SKM-1 treated with dmso at 0.1 percent for 144 hours (cell line): ENCODE results near the gene LDLR.
"Not testable (repeated sequence)": the region's sequence is repeated elsewhere in the genome, so short reads cannot be mapped to it uniquely, and the experiment has no call there.

Experiments used
- DNase-seq: peaks from one replicate; lab custom pipeline; 2025; ENCODE audit not compliant: unreplicated experiment; lab: John Stamatoyannopoulos, UW

Gene LDLR

DNA sequence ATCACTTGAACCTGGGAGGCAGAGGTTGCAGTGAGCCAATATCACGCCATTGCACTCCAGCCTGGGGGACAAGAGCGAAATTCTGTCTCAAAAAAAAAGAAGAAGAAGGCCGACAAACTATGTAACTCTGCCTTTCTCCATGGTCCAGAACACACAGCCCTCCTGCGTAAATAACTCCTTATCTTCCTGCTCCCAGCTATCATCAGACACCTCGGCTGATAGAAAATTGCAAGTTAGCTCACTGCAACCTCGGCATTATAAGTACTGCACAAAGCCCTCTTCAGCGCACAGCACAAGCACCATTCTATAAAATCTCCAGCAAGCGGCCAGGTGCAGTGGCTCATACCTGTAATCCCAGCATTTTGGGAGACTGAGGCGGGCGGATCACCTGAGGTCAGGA, 14.4 kb downstream of the LDLR start:
- DNase-seq, result not testable (repeated sequence)

DNA sequence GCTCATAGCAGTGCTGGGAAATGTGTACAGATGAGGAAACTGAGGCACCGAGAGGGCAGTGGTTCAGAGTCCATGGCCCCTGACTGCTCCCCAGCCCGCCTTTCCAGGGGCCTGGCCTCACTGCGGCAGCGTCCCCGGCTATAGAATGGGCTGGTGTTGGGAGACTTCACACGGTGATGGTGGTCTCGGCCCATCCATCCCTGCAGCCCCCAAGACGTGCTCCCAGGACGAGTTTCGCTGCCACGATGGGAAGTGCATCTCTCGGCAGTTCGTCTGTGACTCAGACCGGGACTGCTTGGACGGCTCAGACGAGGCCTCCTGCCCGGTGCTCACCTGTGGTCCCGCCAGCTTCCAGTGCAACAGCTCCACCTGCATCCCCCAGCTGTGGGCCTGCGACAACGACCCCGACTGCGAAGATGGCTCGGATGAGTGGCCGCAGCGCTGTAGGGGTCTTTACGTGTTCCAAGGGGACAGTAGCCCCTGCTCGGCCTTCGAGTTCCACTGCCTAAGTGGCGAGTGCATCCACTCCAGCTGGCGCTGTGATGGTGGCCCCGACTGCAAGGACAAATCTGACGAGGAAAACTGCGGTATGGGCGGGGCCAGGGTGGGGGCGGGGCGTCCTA, 15.9 kb downstream of the LDLR start:
- no peak for DNase-seq

DNA sequence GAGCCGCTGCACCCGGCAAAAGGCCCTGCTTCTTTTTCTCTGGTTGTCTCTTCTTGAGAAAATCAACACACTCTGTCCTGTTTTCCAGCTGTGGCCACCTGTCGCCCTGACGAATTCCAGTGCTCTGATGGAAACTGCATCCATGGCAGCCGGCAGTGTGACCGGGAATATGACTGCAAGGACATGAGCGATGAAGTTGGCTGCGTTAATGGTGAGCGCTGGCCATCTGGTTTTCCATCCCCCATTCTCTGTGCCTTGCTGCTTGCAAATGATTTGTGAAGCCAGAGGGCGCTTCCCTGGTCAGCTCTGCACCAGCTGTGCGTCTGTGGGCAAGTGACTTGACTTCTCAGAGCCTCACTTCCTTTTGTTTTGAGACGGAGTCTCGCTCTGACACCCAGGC, 17.2 kb downstream of the LDLR start:
- DNase-seq, result no peak

DNA sequence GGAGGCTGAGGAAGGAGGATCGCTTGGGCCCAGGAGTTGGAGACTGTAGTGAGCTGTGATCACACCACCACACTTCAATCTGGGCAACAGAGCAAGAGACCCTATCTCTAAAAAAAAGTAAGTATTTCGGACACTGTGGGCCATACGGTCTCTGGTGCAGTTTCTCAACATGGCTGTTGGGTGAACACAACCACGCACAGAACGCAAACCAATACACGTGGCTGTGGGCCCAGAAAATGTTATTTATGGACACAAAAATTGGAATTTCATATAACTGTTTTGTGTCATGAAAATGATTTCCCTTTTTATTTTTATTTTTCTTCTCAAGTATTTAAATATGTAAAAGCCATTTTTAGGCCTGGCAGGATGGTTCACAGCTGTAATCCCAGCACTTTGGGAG, 19.5 kb downstream of the LDLR start:
- no peak for DNase-seq

DNA sequence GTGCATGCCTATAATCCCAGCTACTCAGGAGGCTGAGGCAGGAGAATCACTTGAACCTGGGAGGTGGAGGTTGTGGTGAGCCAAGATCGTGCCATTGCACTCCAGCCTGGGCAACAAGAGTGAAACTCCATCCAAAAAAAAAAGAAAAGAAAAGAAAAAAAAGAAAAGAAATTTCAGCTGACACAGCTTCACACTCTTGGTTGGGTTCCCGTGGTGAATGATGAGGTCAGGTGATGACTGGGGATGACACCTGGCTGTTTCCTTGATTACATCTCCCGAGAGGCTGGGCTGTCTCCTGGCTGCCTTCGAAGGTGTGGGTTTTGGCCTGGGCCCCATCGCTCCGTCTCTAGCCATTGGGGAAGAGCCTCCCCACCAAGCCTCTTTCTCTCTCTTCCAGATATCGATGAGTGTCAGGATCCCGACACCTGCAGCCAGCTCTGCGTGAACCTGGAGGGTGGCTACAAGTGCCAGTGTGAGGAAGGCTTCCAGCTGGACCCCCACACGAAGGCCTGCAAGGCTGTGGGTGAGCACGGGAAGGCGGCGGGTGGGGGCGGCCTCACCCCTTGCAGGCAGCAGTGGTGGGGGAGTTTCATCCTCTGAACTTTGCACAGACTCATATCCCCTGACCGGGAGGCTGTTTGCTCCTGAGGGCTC, 22.0 kb downstream of the LDLR start:
- no peak for DNase-seq

DNA sequence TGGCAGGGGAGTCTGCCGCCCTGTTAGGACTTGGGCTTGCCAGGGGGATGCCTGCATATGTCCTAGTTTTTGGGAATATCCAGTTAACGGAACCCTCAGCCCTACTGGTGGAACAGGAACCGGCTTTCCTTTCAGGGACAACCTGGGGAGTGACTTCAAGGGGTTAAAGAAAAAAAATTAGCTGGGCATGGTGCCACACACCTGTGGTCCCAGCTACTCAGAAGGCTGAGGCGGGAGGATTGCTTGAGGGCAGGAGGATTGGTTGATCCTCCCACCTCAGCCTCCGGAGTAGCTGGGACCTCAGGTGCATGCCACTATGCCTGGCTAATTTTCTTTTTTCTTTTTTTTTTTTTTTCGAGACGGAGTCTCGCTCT, 22.5 kb downstream of the LDLR start:
- no peak for DNase-seq

DNA sequence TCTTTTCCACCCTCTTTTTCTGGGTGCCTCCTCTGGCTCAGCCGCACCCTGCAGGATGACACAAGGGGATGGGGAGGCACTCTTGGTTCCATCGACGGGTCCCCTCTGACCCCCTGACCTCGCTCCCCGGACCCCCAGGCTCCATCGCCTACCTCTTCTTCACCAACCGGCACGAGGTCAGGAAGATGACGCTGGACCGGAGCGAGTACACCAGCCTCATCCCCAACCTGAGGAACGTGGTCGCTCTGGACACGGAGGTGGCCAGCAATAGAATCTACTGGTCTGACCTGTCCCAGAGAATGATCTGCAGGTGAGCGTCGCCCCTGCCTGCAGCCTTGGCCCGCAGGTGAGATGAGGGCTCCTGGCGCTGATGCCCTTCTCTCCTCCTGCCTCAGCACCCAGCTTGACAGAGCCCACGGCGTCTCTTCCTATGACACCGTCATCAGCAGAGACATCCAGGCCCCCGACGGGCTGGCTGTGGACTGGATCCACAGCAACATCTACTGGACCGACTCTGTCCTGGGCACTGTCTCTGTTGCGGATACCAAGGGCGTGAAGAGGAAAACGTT, 24.0 kb downstream of the LDLR start:
- DNase-seq, result no peak

DNA sequence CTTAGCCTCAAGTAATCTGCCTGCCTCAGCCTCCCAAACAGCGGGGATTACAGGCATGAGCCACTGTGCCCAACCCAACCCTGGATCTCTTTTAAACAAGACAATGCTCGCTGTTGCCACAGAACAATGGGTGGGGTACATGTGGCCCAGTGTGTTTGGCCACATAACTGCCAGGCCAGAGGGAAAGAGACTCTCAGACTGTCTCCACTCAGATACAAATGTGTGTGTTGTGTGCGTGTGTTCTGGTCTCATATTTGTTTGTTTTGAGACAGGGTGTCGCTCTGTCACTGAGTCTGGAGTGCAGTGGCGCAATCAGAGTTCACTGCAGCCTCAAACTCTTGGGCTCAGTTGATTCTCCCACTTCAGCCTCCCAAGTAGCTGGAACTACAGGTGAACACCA, 25.8 kb downstream of the LDLR start:
- DNase-seq, result no peak

DNA sequence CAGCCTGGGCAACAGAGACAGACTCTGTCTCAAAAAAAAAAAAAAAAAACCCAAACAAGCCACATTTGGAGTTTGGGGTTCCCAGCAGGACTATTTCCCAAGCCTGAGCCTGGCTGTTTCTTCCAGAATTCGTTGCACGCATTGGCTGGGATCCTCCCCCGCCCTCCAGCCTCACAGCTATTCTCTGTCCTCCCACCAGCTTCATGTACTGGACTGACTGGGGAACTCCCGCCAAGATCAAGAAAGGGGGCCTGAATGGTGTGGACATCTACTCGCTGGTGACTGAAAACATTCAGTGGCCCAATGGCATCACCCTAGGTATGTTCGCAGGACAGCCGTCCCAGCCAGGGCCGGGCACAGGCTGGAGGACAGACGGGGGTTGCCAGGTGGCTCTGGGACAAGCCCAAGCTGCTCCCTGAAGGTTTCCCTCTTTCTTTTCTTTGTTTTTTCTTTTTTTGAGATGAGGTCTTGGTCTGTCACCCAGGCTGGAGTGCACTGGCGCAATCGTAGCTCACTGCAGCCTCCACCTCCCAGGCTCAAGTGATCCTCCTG, 26.7 kb downstream of the LDLR start:
- no peak for DNase-seq

DNA sequence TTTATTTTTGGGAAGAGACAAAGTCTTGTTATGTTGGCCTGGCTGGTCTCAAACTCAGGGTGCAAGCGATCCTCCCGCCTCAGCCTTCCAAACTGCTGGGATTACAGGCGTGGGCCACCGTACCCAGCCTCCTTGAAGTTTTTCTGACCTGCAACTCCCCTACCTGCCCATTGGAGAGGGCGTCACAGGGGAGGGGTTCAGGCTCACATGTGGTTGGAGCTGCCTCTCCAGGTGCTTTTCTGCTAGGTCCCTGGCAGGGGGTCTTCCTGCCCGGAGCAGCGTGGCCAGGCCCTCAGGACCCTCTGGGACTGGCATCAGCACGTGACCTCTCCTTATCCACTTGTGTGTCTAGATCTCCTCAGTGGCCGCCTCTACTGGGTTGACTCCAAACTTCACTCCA, 27.2 kb downstream of the LDLR start:
- DNase-seq, result no peak

DNA sequence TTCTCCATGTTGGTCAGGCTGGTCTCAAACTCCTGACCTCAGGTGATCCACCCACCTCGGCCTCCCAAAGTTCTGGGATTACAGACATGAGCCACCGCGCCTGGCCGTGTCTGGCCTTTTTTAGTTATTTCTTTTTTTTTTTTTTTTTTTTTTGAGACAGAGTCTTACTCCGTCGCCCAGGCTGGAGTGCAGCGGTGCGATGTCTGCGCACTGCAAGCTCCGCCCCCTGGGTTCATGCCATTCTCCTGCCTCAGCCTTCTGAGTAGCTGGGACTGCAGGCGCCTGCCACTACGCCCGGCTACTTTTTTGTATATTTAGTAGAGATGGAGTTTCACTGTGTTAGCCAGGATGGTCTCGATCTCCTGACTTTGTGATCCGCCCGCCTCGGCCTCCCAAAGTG, 32.7 kb downstream of the LDLR start:
- not testable (repeated sequence) for DNase-seq

DNA sequence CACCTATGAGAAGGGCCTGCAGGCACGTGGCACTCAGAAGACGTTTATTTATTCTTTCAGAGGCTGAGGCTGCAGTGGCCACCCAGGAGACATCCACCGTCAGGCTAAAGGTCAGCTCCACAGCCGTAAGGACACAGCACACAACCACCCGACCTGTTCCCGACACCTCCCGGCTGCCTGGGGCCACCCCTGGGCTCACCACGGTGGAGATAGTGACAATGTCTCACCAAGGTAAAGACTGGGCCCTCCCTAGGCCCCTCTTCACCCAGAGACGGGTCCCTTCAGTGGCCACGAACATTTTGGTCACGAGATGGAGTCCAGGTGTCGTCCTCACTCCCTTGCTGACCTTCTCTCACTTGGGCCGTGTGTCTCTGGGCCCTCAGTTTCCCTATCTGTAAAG, 33.9 kb downstream of the LDLR start:
- no peak for DNase-seq

DNA sequence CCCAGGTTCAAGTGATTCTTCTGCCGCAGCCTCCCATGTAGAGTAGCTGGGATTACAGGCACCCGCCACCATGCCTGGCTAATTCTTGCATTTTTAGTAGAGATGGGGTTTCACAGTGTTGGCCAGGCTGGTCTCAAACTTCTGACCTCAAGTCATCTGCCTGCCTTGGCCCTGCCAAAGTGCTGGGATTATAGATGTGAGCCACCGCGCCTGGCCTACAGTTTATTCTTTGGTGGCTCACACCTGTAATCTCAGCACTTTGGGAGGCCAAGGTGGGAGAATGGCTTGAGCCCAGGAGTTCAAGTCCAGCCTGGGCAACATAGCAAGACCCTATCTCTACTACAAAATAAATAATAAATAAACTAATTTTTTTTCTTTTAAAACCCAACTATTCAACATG, 34.9 kb downstream of the LDLR start:
- not testable (repeated sequence) for DNase-seq

DNA sequence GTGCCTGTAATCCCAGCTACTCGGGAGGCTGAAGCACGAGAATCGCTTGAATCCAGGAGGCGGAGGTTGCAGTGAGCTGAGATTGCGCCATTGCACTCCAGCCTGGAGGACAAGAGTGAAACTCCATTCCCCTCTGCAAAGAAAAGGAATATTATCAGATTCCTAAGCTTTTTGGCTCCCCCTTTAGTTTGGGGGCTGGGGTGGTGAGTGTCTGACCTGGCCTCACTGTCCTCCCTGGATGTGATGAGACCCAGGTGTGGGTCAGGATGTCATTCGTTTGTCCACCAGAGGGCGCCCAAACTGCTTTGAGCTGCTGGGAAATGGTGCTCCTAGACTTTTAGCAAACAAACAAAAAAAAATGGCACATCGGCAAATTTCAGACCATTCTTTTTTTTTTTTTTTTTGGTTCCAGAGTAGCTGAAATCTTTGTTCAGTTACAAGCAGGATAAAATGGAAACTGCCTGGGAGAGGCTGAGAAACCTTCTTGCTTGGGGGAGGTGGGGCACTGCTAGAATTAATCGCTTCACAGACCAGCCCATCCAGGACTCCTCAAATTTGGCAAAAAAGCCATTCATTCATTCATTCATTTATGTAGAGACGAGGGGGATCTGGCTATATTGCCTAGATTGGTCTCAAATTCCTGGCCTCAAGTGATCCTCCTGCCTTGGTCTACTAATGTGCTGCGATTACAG, 36.9 kb downstream of the LDLR start:
- peak; percentile 33 for DNase-seq

DNA sequence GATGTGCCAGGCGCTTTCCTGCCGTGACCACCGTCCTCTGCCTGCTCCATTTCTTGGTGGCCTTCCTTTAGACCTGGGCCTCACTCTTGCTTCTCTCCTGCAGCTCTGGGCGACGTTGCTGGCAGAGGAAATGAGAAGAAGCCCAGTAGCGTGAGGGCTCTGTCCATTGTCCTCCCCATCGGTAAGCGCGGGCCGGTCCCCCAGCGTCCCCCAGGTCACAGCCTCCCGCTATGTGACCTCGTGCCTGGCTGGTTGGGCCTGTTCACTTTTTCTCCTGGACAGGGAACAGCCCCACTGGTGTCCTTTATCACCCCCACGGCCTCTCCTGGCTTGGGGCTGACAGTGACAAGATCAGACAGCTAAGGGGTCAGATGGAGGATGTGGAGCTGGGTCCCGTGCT, 38.6 kb downstream of the LDLR start:
- no peak for DNase-seq

DNA sequence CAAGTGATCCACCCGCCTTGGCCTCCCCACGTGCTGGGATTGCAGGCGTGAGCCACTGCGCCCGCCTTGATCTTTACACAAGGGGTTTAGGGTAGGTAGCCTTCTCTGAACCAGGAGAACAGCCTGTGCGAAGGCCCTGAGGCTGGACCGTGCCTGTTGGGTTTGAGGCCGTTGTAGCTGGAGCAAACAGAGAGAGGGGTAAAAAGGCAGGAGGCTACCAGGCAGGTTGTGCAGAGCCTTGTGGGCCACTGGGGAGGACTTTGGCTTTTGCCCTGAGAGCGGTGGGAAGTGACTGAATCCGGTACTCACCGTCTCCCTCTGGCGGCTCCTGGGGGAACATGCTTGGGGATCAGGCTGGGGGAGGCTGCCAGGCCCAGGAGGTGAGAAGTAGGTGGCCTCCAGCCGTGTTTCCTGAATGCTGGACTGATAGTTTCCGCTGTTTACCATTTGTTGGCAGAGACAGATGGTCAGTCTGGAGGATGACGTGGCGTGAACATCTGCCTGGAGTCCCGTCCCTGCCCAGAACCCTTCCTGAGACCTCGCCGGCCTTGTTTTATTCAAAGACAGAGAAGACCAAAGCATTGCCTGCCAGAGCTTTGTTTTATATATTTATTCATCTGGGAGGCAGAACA, 41.7 kb downstream of the LDLR start:
- DNase-seq, result peak; percentile 80

DNA sequence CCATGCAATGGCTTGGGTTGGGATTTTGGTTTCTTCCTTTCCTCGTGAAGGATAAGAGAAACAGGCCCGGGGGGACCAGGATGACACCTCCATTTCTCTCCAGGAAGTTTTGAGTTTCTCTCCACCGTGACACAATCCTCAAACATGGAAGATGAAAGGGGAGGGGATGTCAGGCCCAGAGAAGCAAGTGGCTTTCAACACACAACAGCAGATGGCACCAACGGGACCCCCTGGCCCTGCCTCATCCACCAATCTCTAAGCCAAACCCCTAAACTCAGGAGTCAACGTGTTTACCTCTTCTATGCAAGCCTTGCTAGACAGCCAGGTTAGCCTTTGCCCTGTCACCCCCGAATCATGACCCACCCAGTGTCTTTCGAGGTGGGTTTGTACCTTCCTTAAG, 42.2 kb downstream of the LDLR start:
- DNase-seq, result no peak

DNA sequence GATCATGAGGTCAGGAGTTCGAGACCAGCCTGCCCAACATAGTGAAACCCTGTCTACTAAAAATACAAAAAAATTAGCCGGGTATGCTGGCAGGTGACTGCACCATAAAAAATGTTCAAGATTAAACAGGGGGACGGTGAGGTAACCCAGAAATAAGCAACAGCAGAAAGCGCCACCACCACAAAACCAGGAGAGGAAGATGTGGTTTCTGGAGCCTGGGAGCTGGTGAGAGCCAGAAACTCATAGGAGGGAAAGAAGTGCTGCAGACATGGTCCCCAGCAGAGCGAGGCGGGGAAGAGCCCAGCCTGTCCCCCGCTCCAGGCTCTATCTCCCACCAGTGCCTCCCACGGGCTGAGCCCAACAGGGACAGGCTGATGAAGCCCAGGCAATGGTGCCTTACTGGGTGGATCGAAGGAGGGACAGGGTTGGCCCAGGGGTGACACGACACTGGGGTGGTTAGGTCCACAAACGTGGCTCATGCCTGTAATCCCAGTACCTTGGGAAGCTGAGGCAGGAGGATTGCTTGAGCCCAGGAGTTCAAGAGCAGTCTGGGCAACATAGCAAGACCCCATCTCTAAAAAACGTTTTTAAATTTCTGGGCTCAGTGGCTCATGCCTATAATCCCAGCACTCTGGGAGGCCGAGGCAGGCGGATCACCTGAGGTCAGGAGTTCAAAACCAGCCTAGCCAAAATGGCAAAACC, 47.3 kb downstream of the LDLR start:
- no peak for DNase-seq

DNA sequence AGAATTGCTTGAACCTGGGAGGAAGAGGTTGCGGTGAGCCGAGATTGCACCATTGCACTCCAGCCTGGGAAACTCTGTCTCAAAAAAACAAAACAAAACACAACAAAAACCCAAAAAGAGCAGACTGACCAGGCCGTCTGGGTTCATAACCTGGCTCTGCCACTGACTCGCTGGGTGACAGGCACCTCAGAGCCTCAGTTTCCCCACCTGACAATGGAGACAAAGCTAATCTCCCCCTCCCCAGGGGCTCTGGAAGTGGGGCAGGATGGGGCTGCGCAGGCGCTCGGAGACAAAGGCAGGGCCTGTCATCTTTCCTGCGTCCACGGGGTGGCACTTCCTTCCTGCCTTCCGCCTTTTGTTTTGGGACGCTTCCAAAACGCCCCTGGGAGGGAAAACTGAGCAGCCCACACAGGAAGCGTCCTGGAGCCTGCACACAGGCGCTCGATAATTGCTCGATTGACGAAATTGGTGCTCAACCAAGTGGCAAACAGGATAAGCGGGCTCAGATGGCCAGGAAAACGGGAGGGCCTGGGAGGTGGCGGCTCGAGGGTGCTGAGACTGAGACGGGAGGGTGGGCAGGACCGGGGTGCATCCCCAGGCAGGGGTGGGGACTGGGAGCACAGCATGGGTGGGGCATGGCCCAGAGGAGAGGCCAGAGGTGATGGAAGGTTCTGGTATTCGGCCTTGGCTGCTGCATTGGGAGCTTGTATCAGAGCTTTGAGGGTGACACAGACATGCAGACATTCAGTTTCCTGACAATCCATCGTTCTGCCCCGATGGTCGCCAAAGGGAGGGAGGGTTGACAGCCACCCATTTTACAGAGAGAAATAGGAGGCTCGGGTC, 48.5 kb downstream of the LDLR start:
- DNase-seq, result peak; percentile 59
